ENCODE data around the gene AHCYL1.
A peak's percentile ranks its signal among the peaks of the same experiment; 100 is the strongest.
"Not testable (repeated sequence)": the region's sequence is repeated elsewhere in the genome, so short reads cannot be mapped to it uniquely, and the experiment has no call there.

The AHCYL1 gene

DNA sequence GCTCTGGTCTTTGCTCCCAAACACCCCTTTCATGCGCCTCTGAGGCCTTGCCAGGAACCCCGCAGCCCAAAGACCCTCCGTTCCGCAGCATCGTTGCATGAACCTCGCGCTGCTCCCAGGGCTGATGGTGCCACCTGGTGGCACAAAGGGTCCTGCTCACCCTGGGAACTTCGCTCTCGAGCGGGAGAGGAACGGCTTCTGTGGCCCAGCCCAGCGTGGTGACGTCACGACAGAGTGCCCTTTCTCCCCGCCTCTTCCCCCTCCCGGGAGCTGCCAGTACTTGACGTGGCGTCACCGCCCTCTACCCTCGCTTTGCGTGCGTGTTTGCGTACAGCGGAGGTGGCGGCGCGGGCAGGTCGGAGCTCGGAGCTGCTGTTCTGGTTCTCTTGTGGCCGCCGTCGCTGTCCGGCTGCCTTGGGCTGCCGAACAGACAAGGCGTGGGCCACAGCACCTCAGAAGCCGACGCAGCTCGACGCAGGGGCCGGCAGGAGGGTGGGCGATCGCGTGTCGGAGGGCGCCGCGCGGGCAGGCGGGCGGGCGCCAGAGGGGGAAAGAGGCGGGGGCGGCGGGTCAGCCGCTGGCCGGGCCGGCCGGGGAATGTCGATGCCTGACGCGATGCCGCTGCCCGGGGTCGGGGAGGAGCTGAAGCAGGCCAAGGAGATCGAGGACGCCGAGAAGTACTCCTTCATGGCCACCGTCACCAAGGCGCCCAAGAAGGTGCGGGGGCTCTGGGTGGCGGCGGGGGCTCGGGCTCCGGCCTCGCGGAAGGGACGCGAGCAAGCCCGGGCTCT lies at the start of gene AHCYL1:
Gene AHCYL1 (plus strand): TSS at position 310 of the 791 bp plus-strand sequence. CDS start 288 bp downstream, at position 598.
- DNase-seq = peak; percentile 99

DNA sequence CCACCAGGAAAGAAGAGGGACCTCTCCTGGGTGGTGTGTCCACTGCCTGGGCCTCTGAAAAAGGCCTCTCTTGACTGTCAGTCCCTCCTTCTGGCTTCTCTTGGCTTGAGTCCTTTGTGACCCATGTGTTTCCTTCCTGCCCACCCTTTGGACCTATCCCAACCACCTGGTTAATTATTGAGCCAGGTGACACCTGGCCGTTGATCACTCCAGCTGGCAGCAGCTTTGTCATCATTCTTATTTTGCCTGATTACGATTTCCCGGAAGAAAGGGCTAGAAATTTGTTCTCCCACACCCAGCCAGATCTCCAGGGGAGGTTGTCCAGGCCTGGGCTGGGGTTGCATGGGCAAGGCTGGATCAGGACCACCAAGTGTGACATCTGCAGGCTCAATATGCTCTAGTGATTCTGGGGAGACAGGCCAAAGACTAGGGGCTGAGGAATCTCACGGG lies 49.1 kb upstream of the AHCYL1 start:
- no peak for DNase-seq

DNA sequence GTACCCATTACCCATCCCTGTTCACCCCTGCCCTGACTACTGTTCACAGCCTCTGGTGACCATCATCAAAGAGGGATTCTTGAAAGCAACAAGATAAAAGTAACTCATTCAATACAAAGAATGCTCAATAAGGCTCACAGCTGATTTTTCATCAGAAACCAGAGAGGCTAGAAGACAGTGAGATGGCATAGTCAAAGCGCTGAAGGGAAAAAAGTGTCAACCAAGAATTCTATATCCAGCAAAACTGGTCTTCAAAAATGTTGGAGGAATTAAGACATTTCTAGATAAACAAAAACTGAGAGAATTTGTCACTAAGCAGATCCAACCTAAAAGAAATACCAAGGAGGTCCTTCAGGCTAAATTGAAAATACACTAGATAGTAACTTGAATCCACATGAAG lies 46.8 kb upstream of the AHCYL1 start:
- DNase-seq = no peak

DNA sequence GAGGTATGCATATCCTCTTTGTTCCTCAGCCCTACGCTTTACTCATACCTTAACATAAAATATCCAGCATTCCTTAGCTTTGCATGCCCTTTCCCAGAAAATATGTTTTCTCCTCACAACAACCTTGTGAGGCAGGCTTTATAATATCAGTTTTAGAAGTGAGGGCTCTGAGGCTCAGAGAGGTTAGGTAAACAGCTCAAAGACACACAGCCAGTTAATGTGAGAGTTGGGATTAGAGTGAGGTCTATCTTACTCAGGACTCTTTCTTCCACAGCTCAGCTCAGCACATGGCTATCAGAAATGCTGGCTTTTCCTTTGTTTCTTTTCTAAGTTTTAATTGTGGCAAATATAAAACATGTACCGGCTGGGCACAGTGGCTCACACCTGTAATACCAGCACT lies 46.0 kb upstream of the AHCYL1 start:
- DNase-seq = no peak

DNA sequence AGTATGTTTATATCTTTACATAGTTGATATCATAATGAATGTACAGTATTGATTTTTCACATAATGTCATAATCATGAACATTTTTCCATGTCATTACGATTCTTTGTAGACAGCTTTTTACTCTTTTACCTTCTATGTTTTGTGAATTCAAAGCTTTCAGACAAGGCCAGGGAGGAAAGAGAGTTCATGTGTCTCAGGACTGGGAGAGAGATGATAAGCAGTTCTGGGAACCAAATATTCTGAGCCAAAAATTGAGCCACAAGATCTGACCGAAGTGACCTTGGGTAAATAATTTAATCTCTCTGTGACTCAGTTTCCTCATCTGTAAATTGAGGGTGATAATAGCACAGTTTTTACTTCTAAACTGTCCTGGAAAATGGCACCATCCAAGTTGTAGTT lies 42.1 kb upstream of the AHCYL1 start:
- no peak for DNase-seq

DNA sequence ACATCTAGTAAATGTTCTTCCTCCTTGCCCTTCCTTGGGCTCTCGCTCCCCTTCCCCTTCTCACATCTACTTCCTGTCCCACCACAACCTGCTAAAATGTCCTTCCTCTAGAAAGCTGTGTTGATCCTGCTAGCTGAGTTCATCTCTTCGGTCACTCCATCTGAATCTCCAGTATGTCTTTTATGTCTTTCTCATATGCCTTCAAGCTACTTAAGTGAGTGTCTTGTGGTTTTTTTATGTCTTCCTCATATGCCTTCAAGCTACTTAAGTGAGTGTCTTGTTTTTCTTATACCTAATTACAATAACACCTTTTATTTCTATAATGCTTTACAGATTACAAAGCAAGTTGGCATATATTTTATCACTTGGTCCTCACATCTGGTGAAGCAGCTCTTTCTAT lies 40.0 kb upstream of the AHCYL1 start:
- no peak for DNase-seq

DNA sequence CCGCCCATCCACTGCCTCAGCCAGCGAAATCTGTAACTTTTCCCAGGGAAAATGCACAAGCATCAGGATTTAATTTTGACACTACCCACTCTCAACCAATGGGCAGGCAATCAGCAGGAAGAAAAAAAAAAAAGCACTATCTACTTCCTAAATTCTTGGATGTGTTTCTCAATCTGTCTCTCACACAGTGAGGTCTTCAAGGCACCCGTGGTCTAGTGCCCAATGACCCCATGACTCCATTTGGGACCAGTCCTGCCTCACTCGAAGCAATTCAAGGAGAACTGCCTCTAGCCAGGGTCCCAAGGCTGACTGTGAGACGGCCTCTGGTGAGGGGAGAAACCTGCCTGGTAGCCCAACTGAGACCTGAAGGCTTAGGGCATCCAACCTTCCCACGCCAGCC lies 38.1 kb upstream of the AHCYL1 start:
- DNase-seq = no peak

DNA sequence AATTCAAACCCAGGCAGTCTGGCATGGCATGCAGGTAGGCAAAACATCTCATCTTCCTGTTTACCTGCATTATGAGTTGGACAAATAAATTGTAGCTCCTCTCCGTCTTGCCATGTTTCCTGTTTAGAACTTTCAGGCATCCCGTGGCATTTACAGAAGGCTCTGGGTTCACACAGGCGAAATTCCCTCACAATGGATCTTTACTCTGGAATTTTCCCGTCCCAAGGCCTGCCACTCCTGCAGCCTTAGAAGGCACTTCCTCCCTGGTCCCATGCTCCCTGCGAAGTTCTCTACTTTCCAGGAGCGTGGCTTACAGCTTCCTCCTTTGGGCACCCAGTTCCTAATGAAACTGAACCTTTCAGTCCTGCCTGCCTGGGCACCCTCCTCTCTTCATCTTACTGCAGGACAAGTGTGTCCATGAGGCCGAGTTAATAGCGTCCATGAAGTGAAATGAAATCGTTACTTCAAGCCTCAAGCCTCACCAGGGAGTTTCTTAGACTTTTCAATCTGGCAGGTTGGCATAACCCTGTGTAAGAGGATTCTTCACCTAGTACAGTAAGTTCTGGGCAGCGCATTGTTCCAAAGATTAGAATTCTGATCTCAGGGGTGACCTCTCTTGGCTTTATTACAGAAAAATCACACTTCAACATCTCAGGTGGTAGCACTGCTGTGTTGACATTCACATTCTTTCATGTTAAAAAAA lies 36.8 kb upstream of the AHCYL1 start:
- no peak for DNase-seq

DNA sequence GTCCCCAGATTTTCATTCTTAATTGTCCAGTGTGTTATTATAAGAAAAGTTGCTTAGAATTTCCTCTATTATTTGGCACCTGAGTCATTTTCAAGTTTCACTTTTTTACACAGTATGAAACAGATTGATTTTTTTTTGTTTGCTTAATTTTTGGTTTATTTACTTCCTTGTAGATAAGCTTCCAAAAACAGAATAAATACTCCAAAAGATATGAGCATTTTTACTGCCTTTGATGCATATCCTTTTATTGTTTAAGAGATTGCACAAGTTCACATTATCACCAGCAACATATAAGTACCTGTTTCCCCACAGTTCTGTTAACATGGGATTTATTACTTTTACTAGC lies 36.3 kb upstream of the AHCYL1 start:
- DNase-seq = no peak

DNA sequence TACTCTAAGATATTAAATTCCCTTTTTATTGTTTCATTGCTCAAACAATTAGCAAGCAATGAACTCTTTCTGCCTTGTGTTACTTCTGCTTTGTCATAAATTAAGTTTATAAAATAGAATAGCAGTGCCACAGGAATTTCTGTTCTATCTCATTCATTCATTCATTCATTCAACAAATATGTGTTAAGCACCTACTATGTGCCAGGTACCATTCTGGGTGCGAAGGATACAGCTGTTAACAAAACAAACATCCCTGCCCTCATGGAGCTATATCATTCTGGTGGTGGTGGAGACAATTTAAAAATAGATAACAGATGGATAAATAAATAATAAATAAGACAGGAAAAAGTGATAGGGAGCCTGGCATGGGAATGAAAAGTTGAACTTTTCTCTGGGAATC lies 34.5 kb upstream of the AHCYL1 start:
- DNase-seq = no peak

DNA sequence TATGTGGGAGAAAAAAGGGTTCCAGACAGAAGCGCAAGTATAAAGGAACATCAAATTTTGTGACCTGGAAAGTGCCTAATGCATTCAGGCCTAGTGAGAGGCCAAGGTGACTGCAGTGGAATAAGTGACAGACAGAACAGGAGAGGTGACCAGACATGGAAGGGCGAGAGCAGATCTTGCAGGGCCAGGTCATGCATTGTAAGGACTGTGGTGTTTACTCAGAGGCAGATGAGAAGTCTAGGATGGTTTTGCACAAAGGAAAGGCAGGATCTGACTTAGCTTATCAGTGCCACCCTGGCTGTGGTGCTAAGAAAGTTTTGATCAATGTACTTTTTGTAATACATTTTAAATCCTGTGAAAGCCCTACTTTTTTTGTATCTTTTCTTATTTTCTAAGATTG lies 34.1 kb upstream of the AHCYL1 start:
- no peak for DNase-seq

DNA sequence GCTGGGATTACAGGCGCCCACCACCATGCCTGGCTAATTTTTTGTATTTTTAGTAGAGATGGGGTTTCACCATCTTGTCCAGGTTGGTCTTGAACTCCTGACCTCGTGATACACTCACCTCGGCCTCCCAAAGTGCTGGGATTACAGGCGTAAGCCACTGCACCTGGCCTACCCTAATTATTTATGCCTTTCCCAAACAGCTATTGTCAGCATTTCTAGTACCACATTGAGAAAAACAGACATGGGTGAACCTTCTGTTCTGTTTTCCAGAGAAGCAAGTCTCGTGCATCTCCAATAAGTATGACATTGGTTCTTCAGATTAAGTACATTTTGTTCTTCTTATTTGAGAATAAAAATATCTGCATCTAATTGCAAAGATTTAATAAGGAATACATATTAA lies 33.1 kb upstream of the AHCYL1 start:
- not testable (repeated sequence) for DNase-seq

DNA sequence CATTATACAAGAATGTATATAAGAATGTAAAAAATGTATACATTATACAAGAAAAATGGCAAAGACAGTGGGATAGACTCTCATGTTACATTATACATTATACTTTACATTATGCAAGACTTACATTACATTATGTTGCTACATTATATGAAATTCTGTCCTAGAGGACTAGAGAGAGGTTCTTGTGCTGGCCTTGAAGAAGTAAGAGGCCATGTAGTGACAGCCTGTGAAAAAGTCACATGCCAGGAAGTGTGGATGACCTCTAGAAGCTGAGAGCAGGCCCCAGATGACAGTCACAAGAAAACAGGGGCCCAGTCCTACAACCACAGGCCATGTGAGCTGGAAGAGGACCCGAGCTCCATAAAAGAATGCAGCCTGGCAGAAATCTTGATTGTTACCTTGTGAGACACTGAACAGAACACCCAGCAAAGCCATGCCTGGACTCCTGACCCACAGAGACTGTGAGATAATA lies 30.5 kb upstream of the AHCYL1 start:
- DNase-seq = no peak

DNA sequence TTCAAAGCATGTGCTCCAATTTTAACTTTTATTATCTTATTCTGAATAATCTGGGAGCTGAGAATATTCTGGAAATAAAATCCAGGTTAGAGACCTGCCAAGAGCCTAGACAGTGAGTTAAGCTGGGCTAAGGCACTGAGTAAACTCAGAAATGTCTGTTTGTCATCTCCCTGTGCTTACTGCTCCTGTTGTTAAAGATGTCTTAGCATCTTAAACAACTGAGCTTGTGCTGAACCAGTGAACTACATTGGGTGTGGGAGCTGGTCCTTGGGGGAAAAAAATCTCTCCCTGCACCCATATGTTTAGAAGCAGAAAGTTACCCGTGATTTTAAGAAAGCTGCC lies 25.0 kb upstream of the AHCYL1 start:
- DNase-seq = no peak

DNA sequence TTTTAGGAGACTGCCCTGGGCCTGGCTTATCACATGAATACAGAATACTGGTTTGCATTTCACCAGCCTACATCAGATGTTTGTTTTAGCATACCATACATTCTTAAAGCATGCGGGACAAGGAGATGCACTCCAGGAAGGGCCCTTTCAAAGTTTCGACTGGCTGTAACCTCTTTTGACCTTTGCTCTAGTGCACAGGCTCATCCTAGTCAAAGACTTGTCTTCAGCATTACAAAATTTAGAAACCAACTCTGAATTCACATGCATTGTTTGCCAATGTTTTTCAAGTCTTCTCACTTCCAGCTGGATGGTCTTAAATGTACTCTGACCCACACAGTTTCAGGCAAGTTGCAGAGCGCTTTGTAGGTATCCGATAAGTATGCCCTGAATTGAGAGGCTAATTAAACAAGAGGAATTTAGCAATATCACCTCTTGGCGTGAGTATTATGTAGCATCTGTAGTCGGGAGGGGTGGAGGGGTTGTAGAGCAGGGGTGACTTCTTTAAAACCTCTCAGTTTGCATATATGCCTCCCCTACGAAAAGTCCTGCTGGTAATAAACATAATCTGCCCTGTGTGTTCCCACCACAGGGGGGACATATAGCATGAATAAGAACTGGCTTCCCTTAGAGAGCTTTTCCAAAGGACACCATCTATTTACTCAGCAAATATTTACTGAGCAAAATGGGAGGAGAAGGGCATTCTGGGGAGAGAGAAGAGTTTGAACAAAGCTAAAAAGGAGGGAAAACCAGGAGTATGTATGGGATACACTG lies 24.4 kb upstream of the AHCYL1 start:
- no peak for DNase-seq

DNA sequence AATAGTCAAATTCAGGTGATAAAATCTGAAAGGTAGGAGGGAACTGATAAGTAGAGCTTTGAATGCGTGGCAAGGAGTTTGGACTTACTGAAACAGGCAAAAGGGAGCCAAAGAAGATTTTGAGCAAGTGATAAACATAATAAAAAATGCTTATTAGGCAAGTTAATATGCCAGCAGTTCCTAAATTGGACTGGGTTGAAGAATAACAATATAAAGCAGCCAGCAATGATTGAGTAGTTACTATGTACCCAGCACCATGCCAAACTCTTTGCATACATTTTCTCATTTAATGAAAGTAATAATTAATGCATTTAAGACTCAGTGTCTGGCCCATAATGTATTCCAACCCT lies 23.8 kb upstream of the AHCYL1 start:
- no peak for DNase-seq

DNA sequence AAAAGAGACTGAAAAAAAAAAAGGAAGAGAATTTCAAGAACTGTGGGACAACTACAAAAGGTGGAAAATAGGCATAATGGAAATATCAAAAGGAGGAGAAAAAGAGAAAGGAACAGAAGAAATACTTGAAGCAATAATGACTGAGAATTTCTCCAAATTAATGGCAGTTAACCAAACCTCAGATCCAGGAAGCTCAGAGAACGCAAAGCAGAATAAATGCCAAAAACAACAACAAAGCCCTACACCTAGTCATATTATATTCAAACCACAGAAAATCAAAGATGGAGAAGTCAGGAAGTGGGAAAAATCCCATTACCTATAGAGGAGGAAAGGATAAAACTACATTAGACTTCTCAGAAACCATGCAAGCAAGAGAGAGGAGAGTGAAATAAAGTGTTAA lies 20.7 kb upstream of the AHCYL1 start:
- no peak for DNase-seq

DNA sequence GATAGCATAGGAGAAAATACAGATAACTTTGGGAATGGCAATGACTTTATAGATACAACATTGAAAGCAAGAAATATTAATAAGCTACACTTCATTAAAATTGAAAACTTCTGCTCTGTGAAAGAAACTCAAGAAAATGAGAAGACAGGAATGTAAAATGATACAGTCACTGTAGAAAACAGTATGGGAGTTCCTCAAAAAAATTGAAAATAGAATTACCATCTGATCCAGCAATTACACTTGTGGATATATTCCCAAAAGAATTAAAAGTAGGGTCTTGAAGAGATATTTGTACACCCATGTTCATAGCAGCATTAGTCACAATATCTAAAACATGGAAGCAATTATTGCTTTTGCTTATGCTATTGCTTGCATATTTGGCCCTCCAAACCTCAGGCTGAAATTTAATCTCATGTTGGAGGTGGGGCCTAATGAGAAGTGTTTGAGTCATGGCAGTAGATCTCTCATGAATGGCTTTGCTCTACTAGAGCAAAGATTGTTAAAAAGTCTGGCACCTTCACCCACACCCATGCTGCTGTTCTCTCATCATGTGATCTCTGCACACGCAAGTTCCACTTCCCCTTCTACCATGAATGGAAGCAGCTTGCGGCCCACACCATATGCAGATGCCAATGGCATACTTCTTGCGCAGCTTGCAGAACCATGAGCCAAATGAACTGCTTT lies 15.3 kb upstream of the AHCYL1 start:
- no peak for DNase-seq

DNA sequence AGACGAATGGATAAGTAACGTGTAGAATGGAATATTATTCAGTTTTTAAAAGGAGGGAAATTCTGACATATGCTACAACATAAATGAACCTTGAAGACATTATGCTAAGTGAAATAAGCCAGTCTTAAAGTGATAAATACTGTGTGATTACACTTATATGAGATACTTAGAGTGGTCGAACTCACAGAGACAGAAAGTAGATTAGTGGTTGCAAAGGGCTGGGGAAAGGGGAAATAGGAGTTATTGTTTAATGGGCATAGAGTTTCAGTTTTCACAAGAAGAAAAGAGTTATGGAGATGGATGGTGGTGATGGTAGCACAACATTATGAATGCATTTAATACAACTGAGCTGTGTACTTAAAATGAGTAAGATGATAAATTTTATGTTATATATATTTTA lies 14.7 kb upstream of the AHCYL1 start:
- DNase-seq = no peak

DNA sequence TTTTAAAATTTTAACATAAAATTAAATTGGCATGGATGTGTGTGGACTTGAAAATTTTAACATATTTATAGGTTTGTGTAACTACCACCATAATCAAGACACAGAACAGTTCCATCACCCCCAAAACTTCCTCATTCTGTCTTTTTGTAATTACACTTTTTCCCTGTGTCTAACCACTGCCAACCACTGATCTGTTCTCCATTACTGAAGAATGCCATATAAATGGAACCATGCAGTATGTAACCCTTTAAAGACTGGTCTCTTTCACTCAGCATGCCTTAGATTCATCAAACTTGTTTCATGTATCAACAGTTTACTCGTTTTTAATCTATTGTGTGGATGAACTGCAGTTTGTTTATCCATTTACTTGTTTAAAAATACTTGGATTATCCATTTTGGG lies 13.0 kb upstream of the AHCYL1 start:
- no peak for DNase-seq

DNA sequence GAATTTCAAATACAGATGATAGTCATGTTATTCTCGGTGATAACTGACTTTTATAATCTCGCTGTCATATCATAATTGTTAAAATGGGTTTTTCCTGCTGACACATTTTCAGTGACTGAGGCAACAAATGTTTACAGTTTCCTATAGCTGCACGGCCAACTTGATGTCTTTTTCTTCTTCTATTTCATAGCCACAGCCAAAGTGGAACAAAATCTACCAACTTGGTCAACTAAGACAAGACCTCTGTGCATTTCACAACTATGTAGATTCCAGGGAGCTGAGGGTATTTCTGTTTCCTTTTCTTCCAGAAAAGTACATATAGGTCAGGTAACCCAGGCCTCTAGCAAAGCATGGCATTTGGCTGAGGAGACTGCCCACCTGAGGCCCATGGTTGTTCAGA lies 10.4 kb upstream of the AHCYL1 start:
- DNase-seq = no peak

DNA sequence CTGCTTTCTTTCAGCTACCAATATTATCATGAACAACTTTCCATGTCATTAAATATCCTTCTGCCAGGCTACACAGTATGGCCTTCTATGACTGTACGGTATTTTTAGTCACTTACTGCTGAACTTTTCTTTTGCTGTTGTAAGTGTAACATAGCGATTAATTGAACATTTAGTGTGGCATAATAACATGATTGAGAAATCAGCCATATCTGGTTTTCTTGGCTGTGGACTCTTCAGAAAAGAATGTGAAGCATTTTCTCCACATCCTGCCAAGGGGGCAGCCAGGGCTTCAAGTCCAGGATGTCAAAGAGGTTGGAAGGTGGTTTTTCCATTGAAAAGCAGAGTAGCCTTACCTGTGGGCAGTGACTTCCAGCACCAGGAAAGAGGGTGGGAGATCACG lies 8.8 kb upstream of the AHCYL1 start:
- DNase-seq = no peak

DNA sequence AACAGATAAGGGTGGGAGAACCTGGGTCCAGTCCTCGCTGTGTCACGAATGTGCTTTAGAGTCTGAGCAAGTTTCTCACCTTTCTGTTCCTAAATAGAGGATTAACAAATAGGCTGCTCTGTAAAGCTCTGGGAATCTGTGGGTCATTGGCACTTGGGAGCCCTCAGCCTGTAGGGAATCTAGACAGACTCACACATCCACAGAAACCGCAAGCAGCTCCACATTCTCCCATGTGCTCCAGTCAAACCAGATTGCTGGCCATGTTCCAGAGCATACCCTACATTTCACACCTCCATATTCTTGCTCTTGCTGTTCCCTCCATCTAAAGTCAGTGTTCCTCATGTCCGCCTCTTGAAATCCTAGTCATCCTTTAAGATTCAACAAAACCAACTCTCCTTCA lies 7.8 kb upstream of the AHCYL1 start:
- no peak for DNase-seq

Data from CD4-positive, alpha-beta T cell treated with Interleukin-21 for 1 hour (primary cell).